ENCODE results near the gene TREM2.
"Not testable (repeated sequence)": the region's sequence is repeated elsewhere in the genome, so short reads cannot be mapped to it uniquely, and the experiment has no call there.

TREM2 gene

DNA sequence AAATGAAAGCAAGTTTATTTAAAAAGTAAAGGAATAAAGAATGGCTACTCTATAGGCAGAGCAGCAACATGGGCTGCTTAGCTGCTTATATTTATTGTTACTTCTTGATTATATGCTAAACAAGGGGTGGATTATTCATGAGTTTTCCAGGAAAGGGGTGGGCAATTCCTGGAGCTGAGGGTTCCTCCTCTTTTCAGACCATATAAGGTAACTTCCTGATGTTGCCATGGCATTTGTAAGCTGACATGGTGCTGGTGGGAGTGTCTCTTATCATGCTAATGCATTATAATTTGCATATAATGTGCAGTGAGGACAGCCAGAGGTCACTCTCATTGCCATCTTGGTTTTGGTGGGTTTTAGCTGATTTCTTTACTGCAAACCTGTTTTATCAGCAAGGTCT is 26.1 kb upstream of the TREM2 start:
- not testable (repeated sequence) for H3K4ac ChIP-seq (ENCODE audit: low read length); H4K8ac ChIP-seq (ENCODE audit: low read depth, low read length); H3K23ac ChIP-seq (ENCODE audit: low read depth, low read length, poor library complexity); H2BK12ac ChIP-seq (ENCODE audit: low read length); H2AK5ac ChIP-seq (ENCODE audit: low read depth, low read length); H3K14ac ChIP-seq (ENCODE audit: low read length); H2BK120ac ChIP-seq (ENCODE audit: low read depth, low read length); H3K9ac ChIP-seq (ENCODE audit: low read depth, low read length, poor library complexity); H2AFZ ChIP-seq (ENCODE audit: low read length); H2BK15ac ChIP-seq (ENCODE audit: low read length); H3K27ac ChIP-seq (replicated peaks; ENCODE audit: low read length); H2BK5ac ChIP-seq (ENCODE audit: low read length); H3K79me1 ChIP-seq (ENCODE audit: low read depth, low read length); H3K4me2 ChIP-seq (ENCODE audit: insufficient read depth, low read length, poor library complexity, severe bottlenecking); H3K4me3 ChIP-seq (ENCODE audit: low read length in 2 of 2); H3K36me3 ChIP-seq (replicated peaks in 1 of 2; ENCODE audit: control insufficient read depth in 2 of 2, insufficient read depth in 2 of 2, low read length in 2 of 2); DNase-seq (ENCODE audit: low spot score); H4K91ac ChIP-seq (ENCODE audit: low read depth, low read length, poor library complexity); H3K4me1 ChIP-seq (ENCODE audit: control insufficient read depth in 2 of 2, insufficient read depth in 1 of 2, low read depth in 1 of 2, low read length in 2 of 2); H3K18ac ChIP-seq (ENCODE audit: low read length)
- Histone ChIP-seq H3K9me3 (replicated peaks in 1 of 2; ENCODE audit: control insufficient read depth in 2 of 2, insufficient read depth in 1 of 2, low read depth in 1 of 2, low read length in 2 of 2) (peaks cover 6 to 13% of the 10 kb centered on the region in 2 donors), H3K27me3 (ENCODE audit: control insufficient read depth in 3 of 3, insufficient read depth in 3 of 3, low read depth in 1 of 3, low read length in 3 of 3) (peaks cover 0 to 11% (median 0%) of the 10 kb centered on the region in 3 experiments)

DNA sequence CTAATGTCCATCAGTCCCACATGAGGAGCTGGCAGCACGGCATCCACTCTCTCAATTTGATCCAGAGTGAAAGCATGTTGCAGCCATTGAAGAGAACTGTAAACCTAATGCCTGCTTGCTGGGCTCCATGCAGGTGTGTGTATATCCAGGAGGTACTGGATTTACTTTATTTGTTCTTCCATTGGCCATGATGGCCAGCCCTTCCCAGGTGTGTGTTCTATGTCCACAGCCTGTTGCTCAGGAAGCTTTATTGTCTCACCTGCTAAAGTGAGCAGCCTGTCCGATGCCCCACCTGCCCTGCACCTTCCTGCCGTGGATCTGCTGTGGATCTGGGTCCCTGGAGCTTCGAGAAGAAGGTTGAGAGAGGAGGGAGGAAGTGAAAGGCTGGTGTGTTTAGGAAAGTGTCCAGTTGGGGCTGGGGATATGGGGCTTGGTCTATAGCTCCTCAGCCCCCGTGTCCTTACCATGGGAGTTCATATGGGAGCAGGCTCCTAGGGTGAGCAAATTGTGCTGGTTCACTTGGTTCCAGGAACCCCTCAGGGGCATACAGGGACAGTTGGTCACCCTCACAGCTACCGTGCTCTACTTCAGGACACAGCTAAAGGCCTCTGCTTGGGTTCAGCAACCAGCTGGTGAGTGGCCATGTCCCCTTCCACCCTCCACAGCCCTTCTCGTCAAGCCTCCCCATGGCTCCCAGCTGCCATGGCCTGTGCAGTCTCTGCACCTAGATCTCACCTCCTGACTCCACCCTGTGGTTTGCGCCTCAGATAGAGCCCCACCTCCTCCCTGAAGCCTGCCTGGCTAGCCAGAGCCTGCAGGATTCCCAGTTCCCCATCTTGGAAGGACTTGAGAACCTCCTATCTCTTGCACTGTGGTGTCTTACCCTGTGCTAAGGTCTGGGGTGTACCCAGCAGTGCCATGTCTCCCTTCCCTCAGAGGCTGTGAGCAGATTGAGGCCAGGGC is 25.3 kb upstream of the TREM2 start:
- Histone ChIP-seq H3K27me3 (ENCODE audit: control insufficient read depth in 3 of 3, insufficient read depth in 3 of 3, low read depth in 1 of 3, low read length in 3 of 3) (peaks cover 0 to 11% (median 0%) of the 10 kb centered on the region in 3 experiments), H3K9ac (ENCODE audit: low read depth, low read length, poor library complexity) (no peak overlapping the region), H2AFZ (ENCODE audit: low read length) (no peak overlapping the region), H3K4me1 (ENCODE audit: control insufficient read depth in 2 of 2, insufficient read depth in 1 of 2, low read depth in 1 of 2, low read length in 2 of 2) (no peaks in the 10 kb centered on the region), H2BK15ac (ENCODE audit: low read length) (no peak overlapping the region), H3K36me3 (replicated peaks in 1 of 2; ENCODE audit: control insufficient read depth in 2 of 2, insufficient read depth in 2 of 2, low read length in 2 of 2) (no peaks in the 10 kb centered on the region), H3K4ac (ENCODE audit: low read length) (no peak overlapping the region), H3K23ac (ENCODE audit: low read depth, low read length, poor library complexity) (no peak overlapping the region), H4K8ac (ENCODE audit: low read depth, low read length) (no peak overlapping the region), H4K91ac (ENCODE audit: low read depth, low read length, poor library complexity) (no peak overlapping the region), H2BK5ac (ENCODE audit: low read length) (no peak overlapping the region), H3K79me1 (ENCODE audit: low read depth, low read length) (no peaks in the 10 kb centered on the region), H2BK120ac (ENCODE audit: low read depth, low read length) (no peak overlapping the region), H3K14ac (ENCODE audit: low read length) (no peak overlapping the region), H3K4me2 (ENCODE audit: insufficient read depth, low read length, poor library complexity, severe bottlenecking) (no peak overlapping the region), H2AK5ac (ENCODE audit: low read depth, low read length) (no peak overlapping the region), H2BK12ac (ENCODE audit: low read length) (no peak overlapping the region), H3K4me3 (ENCODE audit: low read length in 2 of 2) (no peak overlapping the region), H3K27ac (replicated peaks; ENCODE audit: low read length) (no peak overlapping the region), H3K18ac (ENCODE audit: low read length) (no peak overlapping the region), H3K9me3 (replicated peaks in 1 of 2; ENCODE audit: control insufficient read depth in 2 of 2, insufficient read depth in 1 of 2, low read depth in 1 of 2, low read length in 2 of 2) (peaks cover 6 to 13% of the 10 kb centered on the region in 2 donors)
- WGBS, 2 donors (ENCODE audit: extremely low coverage in 2 of 2, insufficient read length in 2 of 2, insufficient replicate concordance in 1 of 2), result no CpG with 5 or more reads among the region's 8 CpGs
- no peak for DNase-seq (ENCODE audit: low spot score)

DNA sequence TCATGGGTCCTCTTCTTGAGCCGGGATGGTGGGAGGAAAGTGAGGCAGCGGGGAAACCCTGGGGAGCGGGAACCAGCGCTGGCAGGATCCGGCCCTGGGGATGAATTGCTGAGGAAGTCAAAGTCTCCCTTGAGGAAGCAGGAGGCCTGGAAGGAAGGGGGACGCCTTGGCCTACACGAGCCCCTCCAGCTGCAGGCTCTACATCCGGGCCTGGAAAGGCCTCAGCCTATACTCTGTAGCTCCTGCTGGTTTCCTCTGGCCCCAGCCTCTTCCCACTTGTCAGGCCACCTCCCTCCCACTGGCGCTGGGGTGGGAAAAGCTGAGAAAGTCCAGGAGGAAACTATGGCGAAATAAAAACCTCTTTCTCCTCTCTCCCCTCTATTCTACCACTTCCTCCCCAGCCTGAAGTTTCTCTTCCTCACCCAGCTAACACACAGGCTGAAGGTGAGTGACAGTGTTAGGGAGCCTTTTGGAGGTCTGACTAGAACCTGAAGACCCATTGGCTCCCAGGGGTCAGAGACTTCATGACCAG is 23.2 kb upstream of the TREM2 start:
- H3K27me3 ChIP-seq (ENCODE audit: control insufficient read depth in 3 of 3, insufficient read depth in 3 of 3, low read depth in 1 of 3, low read length in 3 of 3), result peaks cover 0 to 11% (median 0%) of the 10 kb centered on the region in 3 experiments

DNA sequence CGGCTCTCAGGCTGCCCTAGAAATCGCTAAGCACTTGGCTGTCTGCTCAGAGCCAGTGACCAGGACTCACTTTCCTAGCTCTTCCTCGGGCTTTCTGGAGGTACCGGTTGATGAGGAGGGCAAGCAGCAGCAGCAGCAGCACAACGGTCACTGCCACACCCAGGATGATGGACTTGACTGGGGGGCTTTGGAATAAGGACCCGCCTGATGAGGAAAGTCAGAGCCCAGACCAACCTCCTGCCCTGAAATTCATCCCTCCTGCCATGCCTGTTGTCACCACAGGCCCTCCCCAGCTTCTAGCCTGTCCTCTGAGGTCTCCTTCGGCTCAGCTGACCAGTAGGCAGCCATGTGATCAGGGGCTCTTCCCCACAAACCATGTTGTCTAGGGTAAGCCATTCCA is 21.8 kb upstream of the TREM2 start:
- no peaks in the 10 kb centered on the region for H3K4me1 ChIP-seq (ENCODE audit: control insufficient read depth in 2 of 2, insufficient read depth in 1 of 2, low read depth in 1 of 2, low read length in 2 of 2)
- peaks cover 3 to 6% of the 10 kb centered on the region in 2 donors for H3K9me3 ChIP-seq (replicated peaks in 1 of 2; ENCODE audit: control insufficient read depth in 2 of 2, insufficient read depth in 1 of 2, low read depth in 1 of 2, low read length in 2 of 2)
- H3K23ac ChIP-seq (ENCODE audit: low read depth, low read length, poor library complexity), result no peak overlapping the region
- H3K27ac ChIP-seq (replicated peaks; ENCODE audit: low read length), result no peak overlapping the region
- no peak overlapping the region for H3K14ac ChIP-seq (ENCODE audit: low read length)
- no peak overlapping the region for H3K4me3 ChIP-seq (ENCODE audit: low read length in 2 of 2)
- no peak overlapping the region for H2BK120ac ChIP-seq (ENCODE audit: low read depth, low read length)
- H3K9ac ChIP-seq (ENCODE audit: low read depth, low read length, poor library complexity), result no peak overlapping the region
- H2AFZ ChIP-seq (ENCODE audit: low read length), result no peak overlapping the region
- H2AK5ac ChIP-seq (ENCODE audit: low read depth, low read length), result no peak overlapping the region
- peaks cover 0 to 11% (median 0%) of the 10 kb centered on the region in 3 experiments for H3K27me3 ChIP-seq (ENCODE audit: control insufficient read depth in 3 of 3, insufficient read depth in 3 of 3, low read depth in 1 of 3, low read length in 3 of 3)
- H3K4me2 ChIP-seq (ENCODE audit: insufficient read depth, low read length, poor library complexity, severe bottlenecking), result no peak overlapping the region
- no peak for DNase-seq (ENCODE audit: low spot score)
- H3K18ac ChIP-seq (ENCODE audit: low read length), result peak overlapping the region; percentile 15
- H3K36me3 ChIP-seq (replicated peaks in 1 of 2; ENCODE audit: control insufficient read depth in 2 of 2, insufficient read depth in 2 of 2, low read length in 2 of 2), result no peaks in the 10 kb centered on the region
- no peak overlapping the region for H2BK5ac ChIP-seq (ENCODE audit: low read length)
- H4K91ac ChIP-seq (ENCODE audit: low read depth, low read length, poor library complexity), result no peak overlapping the region
- no CpG with 5 or more reads among the region's 7 CpGs for WGBS, 2 donors (ENCODE audit: extremely low coverage in 2 of 2, insufficient read length in 2 of 2, insufficient replicate concordance in 1 of 2)
- H4K8ac ChIP-seq (ENCODE audit: low read depth, low read length), result no peak overlapping the region
- no peak overlapping the region for H2BK15ac ChIP-seq (ENCODE audit: low read length)
- H3K79me1 ChIP-seq (ENCODE audit: low read depth, low read length), result no peaks in the 10 kb centered on the region
- no peak overlapping the region for H2BK12ac ChIP-seq (ENCODE audit: low read length)
- no peak overlapping the region for H3K4ac ChIP-seq (ENCODE audit: low read length)

More for the DNA sequence above, 23.2 kb upstream of the TREM2 start:
- DNase-seq (ENCODE audit: low spot score), result no peak
- Histone ChIP-seq H3K4me1 (ENCODE audit: control insufficient read depth in 2 of 2, insufficient read depth in 1 of 2, low read depth in 1 of 2, low read length in 2 of 2) (no peaks in the 10 kb centered on the region), H3K79me1 (ENCODE audit: low read depth, low read length) (no peaks in the 10 kb centered on the region), H4K8ac (ENCODE audit: low read depth, low read length) (no peak overlapping the region), H3K4me2 (ENCODE audit: insufficient read depth, low read length, poor library complexity, severe bottlenecking) (no peak overlapping the region), H3K4me3 (ENCODE audit: low read length in 2 of 2) (no peak overlapping the region), H3K9me3 (replicated peaks in 1 of 2; ENCODE audit: control insufficient read depth in 2 of 2, insufficient read depth in 1 of 2, low read depth in 1 of 2, low read length in 2 of 2) (peaks cover 4 to 13% of the 10 kb centered on the region in 2 donors), H3K4ac (ENCODE audit: low read length) (no peak overlapping the region), H3K23ac (ENCODE audit: low read depth, low read length, poor library complexity) (no peak overlapping the region), H3K18ac (ENCODE audit: low read length) (no peak overlapping the region), H2BK120ac (ENCODE audit: low read depth, low read length) (no peak overlapping the region), H3K9ac (ENCODE audit: low read depth, low read length, poor library complexity) (no peak overlapping the region), H3K36me3 (replicated peaks in 1 of 2; ENCODE audit: control insufficient read depth in 2 of 2, insufficient read depth in 2 of 2, low read length in 2 of 2) (no peaks in the 10 kb centered on the region), H3K14ac (ENCODE audit: low read length) (no peak overlapping the region), H4K91ac (ENCODE audit: low read depth, low read length, poor library complexity) (no peak overlapping the region), H2BK12ac (ENCODE audit: low read length) (no peak overlapping the region), H2AFZ (ENCODE audit: low read length) (no peak overlapping the region), H2AK5ac (ENCODE audit: low read depth, low read length) (no peak overlapping the region), H3K27ac (replicated peaks; ENCODE audit: low read length) (no peak overlapping the region), H2BK5ac (ENCODE audit: low read length) (no peak overlapping the region), H2BK15ac (ENCODE audit: low read length) (no peak overlapping the region)
- WGBS, 2 donors (ENCODE audit: extremely low coverage in 2 of 2, insufficient read length in 2 of 2, insufficient replicate concordance in 1 of 2), result no CpG with 5 or more reads among the region's 10 CpGs

All from neuronal stem cell (in vitro differentiated cells).